ENCODE measurements around the gene RPS19. TPM values are rescaled to one million over a fixed set of nuclear protein-coding genes. Genes with fewer than 3 reads are reported as not detected.
A peak's percentile ranks its signal among the peaks of the same experiment; 100 is the strongest.

The RPS19 gene
- total RNA-seq, 4 donors from 2014 or later = 595 to 1,336 (median 1,016) TPM

DNA sequence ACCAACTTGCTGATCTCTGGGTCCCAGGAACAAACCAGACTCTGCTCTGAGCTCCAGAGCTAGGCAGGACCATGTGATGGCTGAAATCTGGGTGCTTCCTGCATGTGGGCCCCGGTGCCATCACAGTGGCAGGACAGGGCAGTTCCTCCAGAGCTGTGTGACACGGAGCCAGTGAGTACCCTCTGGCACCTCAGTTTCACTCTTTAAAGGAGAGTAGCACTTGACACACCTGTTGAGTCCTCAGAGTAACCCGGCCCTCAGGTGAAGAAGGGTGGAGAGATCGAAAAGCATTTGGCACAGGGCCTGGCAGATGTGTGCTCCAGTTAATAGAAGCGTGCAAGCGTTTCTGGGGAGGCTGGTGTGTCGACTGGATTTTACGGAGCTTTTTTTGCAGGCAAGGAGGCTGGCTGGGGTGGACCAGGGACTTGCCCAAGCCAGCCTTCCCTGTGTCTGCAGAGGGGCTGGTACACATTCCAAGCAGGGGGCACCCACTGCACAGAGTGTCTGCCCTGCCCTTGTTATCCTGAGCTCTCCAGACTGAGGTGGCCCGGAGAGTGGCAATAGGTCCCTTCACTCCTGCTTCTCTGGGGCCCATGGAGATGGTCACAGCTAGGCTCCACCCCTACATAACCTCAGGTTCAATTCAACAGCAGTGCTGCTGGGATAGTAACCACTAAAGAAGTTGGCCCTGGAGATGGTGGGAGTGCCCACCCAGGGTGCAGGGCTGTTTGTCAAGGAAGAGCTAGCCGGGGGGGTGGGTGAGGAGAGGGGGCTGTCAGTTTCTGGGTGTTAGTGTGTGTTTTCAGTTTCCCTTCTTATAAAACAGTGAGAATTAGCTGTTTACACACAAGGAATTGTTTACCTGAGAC lies 8.3 kb downstream of the RPS19 start:
- intact Hi-C loops (cut with DNase I; ENCODE audit: low total_unique reads) = no loop called here
- 49 to 90% methylated on average over 2 to 10 of the region's 10 CpGs for WGBS, 2 donors (ENCODE audit: low coverage in 1 of 2)

DNA sequence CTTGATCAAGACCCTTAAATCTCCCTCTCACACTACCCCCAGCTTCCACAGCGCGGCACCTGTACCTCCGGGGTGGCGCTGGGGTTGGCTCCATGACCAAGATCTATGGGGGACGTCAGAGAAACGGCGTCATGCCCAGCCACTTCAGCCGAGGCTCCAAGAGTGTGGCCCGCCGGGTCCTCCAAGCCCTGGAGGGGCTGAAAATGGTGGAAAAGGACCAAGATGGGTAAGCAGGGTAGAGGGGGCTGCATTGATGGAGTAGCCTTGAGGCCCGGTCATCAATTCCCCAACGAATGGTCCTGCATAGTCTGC lies 8.9 kb downstream of the RPS19 start:
- Histone ChIP-seq H3K27me3 (no peaks in the 10 kb centered on the region), H3K27ac (peak overlapping the region in 1 of 4 donors; percentile 25), H3K36me3 (peaks cover 0 to 29% (median 13%) of the 10 kb centered on the region in 4 donors), H3K9me3 (no peaks in the 10 kb centered on the region), H3K4me3 (no peak overlapping the region), H3K4me1 (peaks cover 11 to 84% (median 33%) of the 10 kb centered on the region in 4 donors)
- 83% methylated on average over 12 of the region's 12 CpGs; no CpG with 5 or more reads in 1 of the 2 donors for WGBS, 2 donors (ENCODE audit: low coverage in 1 of 2)
- TF ChIP-seq, protein P1, sequence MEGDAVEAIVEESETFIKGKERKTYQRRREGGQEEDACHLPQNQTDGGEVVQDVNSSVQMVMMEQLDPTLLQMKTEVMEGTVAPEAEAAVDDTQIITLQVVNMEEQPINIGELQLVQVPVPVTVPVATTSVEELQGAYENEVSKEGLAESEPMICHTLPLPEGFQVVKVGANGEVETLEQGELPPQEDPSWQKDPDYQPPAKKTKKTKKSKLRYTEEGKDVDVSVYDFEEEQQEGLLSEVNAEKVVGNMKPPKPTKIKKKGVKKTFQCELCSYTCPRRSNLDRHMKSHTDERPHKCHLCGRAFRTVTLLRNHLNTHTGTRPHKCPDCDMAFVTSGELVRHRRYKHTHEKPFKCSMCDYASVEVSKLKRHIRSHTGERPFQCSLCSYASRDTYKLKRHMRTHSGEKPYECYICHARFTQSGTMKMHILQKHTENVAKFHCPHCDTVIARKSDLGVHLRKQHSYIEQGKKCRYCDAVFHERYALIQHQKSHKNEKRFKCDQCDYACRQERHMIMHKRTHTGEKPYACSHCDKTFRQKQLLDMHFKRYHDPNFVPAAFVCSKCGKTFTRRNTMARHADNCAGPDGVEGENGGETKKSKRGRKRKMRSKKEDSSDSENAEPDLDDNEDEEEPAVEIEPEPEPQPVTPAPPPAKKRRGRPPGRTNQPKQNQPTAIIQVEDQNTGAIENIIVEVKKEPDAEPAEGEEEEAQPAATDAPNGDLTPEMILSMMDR (IDR thresholded peaks at IDR 0.05) = no peak
- TF ChIP-seq POLR2AphosphoS5 (IDR thresholded peaks at IDR 0.05) (no peak), POLR2A (IDR thresholded peaks at IDR 0.05) (no peak), EP300 (IDR thresholded peaks at IDR 0.05; ENCODE audit: low read depth) (no peak)
- in situ Hi-C loops (cut with MboI; ENCODE audit: low pct_ligation_motif_present in 1 of 4, low pct_unique_long_range_greater_than_20kb in 1 of 4, low sequenced_read_pairs in 3 of 4) (no loop called here), intact Hi-C loops (cut with DNase I; ENCODE audit: low total_unique reads) (no loop called here)
- no peak for DNase-seq

More for the DNA sequence above, 8.3 kb downstream of the RPS19 start:
- Histone ChIP-seq H3K4me1 (peaks cover 11 to 81% (median 32%) of the 10 kb centered on the region in 4 donors), H3K27me3 (no peaks in the 10 kb centered on the region), H3K36me3 (peaks cover 0 to 32% (median 15%) of the 10 kb centered on the region in 4 donors), H3K4me3 (no peak overlapping the region), H3K9me3 (no peaks in the 10 kb centered on the region), H3K27ac (peak overlapping the region; percentile 8 to 35 (median 20))
- in situ Hi-C loops (cut with MboI; ENCODE audit: low pct_ligation_motif_present in 1 of 4, low pct_unique_long_range_greater_than_20kb in 1 of 4, low sequenced_read_pairs in 3 of 4) = no loop called here
- DNase-seq = peak; percentile 37
- TF ChIP-seq, protein P1 (IDR thresholded peaks at IDR 0.05) = no peak
- TF ChIP-seq EP300 (IDR thresholded peaks at IDR 0.05; ENCODE audit: low read depth) = no peak
- no peak for TF ChIP-seq POLR2AphosphoS5 (IDR thresholded peaks at IDR 0.05)
- TF ChIP-seq POLR2A (IDR thresholded peaks at IDR 0.05) = no peak

DNA sequence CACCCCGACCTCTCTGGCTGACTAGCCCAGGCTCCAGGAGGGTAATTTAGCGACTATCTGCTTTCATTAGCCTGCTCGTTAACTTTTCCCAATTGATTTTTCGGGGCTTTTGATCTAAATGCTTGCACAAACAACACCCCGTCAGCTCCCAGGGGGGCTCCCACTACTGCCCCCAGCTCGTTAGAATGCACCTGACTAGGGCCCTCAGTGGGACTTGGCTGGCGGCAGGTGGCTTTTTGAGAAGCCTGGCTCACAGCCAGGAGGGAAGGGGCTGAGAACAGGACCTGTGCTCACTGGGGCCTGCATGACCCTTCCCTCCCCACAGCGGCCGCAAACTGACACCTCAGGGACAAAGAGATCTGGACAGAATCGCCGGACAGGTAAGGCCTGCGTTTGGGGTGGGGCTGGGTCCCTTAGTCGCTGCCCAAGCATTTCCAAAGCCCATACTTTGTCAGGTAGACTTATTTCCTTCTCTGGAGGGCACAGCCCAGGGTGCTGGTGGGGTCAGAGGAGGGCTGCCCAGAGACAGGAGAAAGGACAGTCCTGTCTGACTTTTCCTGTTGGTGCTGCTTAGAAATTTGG lies 9.4 kb downstream of the RPS19 start:
- in situ Hi-C loops (cut with MboI; ENCODE audit: low pct_ligation_motif_present in 1 of 4, low pct_unique_long_range_greater_than_20kb in 1 of 4, low sequenced_read_pairs in 3 of 4) (no loop called here), intact Hi-C loops (cut with DNase I; ENCODE audit: low total_unique reads) (no loop called here)
- peaks cover 0 to 24% (median 11%) of the 10 kb centered on the region in 4 donors for H3K36me3 ChIP-seq
- H3K4me3 ChIP-seq = no peak overlapping the region
- no peak for DNase-seq
- peaks cover 11 to 83% (median 31%) of the 10 kb centered on the region in 4 donors for H3K4me1 ChIP-seq
- peak overlapping the region in 1 of 4 donors; percentile 55 for H3K27ac ChIP-seq
- TF ChIP-seq POLR2AphosphoS5 (IDR thresholded peaks at IDR 0.05) (no peak), POLR2A (IDR thresholded peaks at IDR 0.05) (no peak), EP300 (IDR thresholded peaks at IDR 0.05; ENCODE audit: low read depth) (no peak)
- TF ChIP-seq, protein P1 (IDR thresholded peaks at IDR 0.05) = no peak
- 77% methylated on average over 13 of the region's 13 CpGs; no CpG with 5 or more reads in 1 of the 2 donors for WGBS, 2 donors (ENCODE audit: low coverage in 1 of 2)
- no peaks in the 10 kb centered on the region for H3K27me3 ChIP-seq
- H3K9me3 ChIP-seq = no peaks in the 10 kb centered on the region

DNA sequence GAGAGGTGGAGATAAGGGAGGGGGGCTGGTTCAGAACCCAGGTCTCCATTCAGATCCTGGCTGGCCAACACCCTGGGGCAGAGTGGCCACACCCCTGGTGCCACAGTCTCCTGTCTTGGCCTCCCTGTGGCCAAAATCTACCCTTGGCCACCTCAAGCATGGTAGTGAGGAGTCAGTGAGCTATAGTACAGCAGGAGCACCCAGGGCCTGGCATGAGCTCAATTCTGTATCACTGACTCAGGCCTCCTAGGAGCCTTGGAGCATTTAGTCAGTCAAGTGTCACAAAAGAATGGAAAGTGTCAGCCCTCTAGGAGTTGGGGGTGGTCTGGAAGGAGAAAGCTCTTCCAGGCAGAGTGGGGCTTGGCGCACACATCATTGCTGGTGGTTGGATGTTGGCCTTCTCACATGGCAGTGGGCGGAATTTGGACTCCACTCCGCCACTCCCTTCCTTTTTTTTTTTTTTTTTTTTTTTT lies 10.4 kb downstream of the RPS19 start:
- no peak for DNase-seq
- H3K4me3 ChIP-seq = no peak overlapping the region
- WGBS, 2 donors (ENCODE audit: low coverage in 1 of 2) = 47% methylated on average over 3 of the region's 3 CpGs; no CpG with 5 or more reads in 1 of the 2 donors
- intact Hi-C loops (cut with DNase I; ENCODE audit: low total_unique reads) = loop anchor here (5.0 kb wide), 1 partner anchor 87 kb away; the partner anchor contains the start of gene RABAC1
- TF ChIP-seq POLR2A (IDR thresholded peaks at IDR 0.05) = no peak
- TF ChIP-seq EP300 (IDR thresholded peaks at IDR 0.05; ENCODE audit: low read depth) = no peak
- no peak for TF ChIP-seq POLR2AphosphoS5 (IDR thresholded peaks at IDR 0.05)
- TF ChIP-seq, protein P1 (IDR thresholded peaks at IDR 0.05) = no peak
- in situ Hi-C loops (cut with MboI; ENCODE audit: low pct_ligation_motif_present in 1 of 4, low pct_unique_long_range_greater_than_20kb in 1 of 4, low sequenced_read_pairs in 3 of 4) = loop anchor here in 3 of 4 donors (5.0 to 10.0 kb wide), 3 partner anchors 77 to 84 kb away; partner anchors contain the start of gene RABAC1 (in 1 of the 3)
- H3K36me3 ChIP-seq = peaks cover 0 to 17% (median 7%) of the 10 kb centered on the region in 4 donors
- no peaks in the 10 kb centered on the region for H3K27me3 ChIP-seq
- peak overlapping the region; percentile 27 to 60 (median 54) for H3K27ac ChIP-seq
- H3K4me1 ChIP-seq = peaks cover 11 to 76% (median 31%) of the 10 kb centered on the region in 4 donors
- H3K9me3 ChIP-seq = no peaks in the 10 kb centered on the region
